ENCODE measurements around the gene LLGL2.

Gene LLGL2

DNA sequence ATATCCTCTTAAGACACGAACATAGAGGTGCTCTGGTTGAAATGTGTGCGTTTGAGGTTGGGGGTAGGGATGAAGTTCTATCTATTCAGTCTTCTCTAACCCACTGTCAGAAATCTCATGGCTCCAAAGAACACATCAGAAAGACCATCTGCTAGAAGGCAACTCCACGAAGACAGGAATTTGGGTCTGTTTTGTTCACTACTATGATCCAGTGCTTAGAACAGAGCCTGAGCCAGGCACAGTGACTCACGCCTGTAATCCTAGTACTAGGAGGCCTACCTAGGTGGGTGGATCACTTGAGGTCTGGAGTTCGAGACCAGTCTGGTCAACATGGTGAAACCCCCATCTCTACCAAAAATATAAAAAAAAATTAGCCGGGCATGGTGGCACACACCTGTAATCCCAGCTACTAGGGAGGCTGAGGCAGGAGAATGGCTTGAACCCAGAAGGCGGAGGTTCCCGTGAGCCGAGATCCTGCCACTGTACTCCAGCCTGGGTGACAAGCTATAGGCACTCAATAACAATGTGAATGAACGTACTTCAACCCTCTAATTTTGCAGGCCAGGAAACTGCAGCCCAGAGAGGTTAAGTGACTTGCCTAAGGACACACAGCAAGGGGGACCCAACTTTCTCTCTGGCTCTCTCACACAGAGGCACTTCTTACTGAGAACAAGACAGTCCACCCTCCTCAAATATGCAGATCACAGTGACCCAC, 12.4 kb upstream of the LLGL2 start:
- H3K9me3 ChIP-seq (ENCODE audit: severe bottlenecking), result no peaks in the 10 kb centered on the region
- DNase-seq, result no peak
- no peaks in the 10 kb centered on the region for H3K27me3 ChIP-seq (ENCODE audit: insufficient read depth, low read depth, severe bottlenecking)
- H3K27ac ChIP-seq, result no peak overlapping the region
- peaks cover 67% of the 10 kb centered on the region for H3K36me3 ChIP-seq
- H3K4me3 ChIP-seq (ENCODE audit: low read depth, low read length), result no peak overlapping the region
- TF ChIP-seq, protein P1, sequence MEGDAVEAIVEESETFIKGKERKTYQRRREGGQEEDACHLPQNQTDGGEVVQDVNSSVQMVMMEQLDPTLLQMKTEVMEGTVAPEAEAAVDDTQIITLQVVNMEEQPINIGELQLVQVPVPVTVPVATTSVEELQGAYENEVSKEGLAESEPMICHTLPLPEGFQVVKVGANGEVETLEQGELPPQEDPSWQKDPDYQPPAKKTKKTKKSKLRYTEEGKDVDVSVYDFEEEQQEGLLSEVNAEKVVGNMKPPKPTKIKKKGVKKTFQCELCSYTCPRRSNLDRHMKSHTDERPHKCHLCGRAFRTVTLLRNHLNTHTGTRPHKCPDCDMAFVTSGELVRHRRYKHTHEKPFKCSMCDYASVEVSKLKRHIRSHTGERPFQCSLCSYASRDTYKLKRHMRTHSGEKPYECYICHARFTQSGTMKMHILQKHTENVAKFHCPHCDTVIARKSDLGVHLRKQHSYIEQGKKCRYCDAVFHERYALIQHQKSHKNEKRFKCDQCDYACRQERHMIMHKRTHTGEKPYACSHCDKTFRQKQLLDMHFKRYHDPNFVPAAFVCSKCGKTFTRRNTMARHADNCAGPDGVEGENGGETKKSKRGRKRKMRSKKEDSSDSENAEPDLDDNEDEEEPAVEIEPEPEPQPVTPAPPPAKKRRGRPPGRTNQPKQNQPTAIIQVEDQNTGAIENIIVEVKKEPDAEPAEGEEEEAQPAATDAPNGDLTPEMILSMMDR (IDR thresholded peaks at IDR 0.05; ENCODE audit: low read depth, low read length), result no peak

DNA sequence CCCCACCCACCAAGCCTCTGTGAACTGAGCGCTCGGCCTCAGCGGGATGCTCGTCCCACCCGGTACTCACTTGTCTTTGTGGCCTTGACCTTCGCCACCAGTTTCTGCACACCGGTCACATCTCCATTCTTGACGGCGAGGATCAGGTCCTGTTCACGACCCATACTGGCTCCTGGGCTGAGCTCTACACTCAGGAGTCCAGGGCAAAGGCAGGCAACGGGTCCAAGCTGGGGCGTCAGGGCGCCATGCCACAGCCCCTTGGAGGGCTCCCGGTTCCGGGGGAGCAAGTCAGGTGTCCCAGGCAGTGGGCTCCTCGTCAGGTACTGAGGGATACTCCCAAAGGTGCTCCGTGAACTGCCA, 11.9 kb upstream of the LLGL2 start:
- Histone ChIP-seq H3K4me3 (ENCODE audit: low read depth, low read length) (no peak overlapping the region), H3K27ac (no peak overlapping the region), H3K36me3 (peaks cover 67% of the 10 kb centered on the region), H3K27me3 (ENCODE audit: insufficient read depth, low read depth, severe bottlenecking) (no peaks in the 10 kb centered on the region), H3K9me3 (ENCODE audit: severe bottlenecking) (no peaks in the 10 kb centered on the region)
- TF ChIP-seq, protein P1 (IDR thresholded peaks at IDR 0.05; ENCODE audit: low read depth, low read length), result no peak
- DNase-seq, result no peak

DNA sequence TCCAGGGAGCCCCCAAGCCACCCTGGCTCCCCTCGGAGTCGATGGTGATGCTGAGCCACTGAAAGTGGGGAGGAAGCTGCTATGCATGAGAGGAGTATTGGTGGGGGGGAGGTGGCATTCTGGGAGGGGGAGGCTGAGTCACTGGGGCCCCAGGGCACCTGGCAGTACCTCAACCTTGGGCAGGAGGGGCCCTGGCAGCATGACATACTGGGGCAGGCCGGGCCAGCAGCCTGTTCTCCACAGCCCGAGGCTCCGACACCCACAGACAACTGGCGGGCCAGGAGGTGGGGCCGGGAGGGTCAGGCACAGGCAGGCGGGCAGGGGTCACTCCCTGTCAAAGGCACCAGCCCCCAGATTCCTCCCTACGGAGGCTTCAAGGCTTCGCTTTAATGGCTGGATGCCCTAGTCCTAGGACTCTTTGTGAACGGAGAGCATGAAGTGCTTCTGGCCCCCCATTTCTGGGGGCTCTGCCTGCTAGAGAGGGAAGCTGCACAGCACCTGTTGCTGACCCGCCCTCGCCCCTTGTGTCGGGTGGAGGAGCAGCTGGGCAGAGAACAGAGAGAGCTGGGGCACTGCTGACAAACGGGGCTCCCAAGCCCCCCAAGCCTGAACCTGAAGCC, 11.1 kb upstream of the LLGL2 start:
- DNase-seq, result peak; percentile 21
- H3K27ac ChIP-seq, result peak overlapping the region; percentile 83
- TF ChIP-seq, protein P1 (IDR thresholded peaks at IDR 0.05; ENCODE audit: low read depth, low read length), result no peak
- H3K4me3 ChIP-seq (ENCODE audit: low read depth, low read length), result peak overlapping the region; percentile 84
- no peaks in the 10 kb centered on the region for H3K9me3 ChIP-seq (ENCODE audit: severe bottlenecking)
- H3K27me3 ChIP-seq (ENCODE audit: insufficient read depth, low read depth, severe bottlenecking), result no peaks in the 10 kb centered on the region
- H3K36me3 ChIP-seq, result peaks cover 67% of the 10 kb centered on the region

DNA sequence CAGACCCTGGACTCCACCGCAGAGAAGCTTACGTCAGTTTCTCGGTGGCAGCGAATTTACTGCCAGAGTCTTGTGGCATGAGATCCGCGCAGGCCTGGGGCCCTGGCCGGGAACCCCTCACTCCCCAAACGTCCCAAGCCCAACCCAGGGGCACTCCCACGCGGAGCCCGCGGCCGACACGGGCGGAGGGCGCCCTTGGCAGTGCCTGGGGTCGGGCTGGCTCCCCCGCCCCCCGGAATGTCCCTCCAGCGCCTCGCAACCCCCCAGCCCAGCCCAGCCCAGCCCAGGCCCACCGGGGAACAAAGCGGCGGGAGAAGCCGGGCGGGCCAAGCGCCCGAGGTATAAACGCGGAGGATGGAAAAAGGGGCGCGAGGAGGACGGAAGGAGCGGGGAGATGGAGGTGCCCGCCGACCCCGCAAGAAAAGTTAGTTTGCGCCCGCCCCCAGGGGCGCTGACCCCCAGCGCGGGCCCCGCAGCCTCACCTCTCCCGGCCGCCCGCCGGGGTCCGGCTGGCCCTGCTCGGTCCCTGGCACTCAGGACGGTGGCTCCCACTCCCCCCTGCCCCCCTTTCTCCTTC, 10.5 kb upstream of the LLGL2 start:
- peak; percentile 24 for DNase-seq

DNA sequence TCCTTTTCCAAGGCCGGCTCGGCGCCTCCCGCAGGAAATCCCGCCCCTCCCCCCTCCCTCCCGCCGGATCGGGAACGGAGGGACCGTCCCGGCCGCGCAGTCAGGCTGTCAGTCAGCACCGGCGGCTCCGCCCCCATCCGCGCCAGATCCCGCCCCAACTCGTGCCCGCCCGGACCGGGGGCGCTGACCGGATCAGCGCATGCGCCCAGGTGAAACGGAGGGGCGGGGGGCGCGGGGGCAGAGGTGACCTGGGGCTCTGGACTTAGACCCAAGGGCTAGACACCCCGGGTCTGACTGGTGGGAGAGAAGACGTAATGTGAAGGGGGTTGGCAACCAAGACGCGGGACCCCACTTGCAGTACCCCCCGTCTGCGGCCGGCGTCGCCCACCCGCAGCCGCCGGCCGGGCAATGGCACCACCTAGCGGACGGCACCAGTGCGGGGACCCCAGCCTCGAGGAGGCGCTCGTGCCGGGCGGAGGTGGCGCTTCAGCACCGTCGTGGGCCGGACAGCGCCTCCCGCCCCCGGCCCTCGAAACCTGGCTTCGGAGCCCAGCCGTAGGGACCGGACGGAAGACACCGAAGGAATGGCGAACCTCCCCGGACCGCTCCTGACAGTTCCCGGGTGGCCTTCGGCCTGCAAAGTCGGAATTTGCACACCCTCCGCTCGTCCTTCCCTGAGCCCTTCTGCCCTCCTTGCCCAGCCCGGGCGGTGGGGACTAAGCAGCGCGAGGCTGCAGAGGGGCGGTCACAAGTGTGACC, 9.8 kb upstream of the LLGL2 start, which contains the start of gene CASKIN2:
Gene CASKIN2, minus strand, starts transcription at position 42 of the 759 bp plus-strand sequence. CDS start 1,733 bp downstream, outside the sequence.
- TF ChIP-seq, protein P1 (IDR thresholded peaks at IDR 0.05; ENCODE audit: low read depth, low read length), result peak; percentile 100
- Histone ChIP-seq H3K27me3 (ENCODE audit: insufficient read depth, low read depth, severe bottlenecking) (no peaks in the 10 kb centered on the region), H3K36me3 (peaks cover 62% of the 10 kb centered on the region), H3K27ac (peak within 1 kb of the TSS; percentile 83), H3K4me3 (ENCODE audit: low read depth, low read length) (peak within 1 kb of the TSS; percentile 84), H3K9me3 (ENCODE audit: severe bottlenecking) (no peaks in the 10 kb centered on the region)
- DNase-seq, result peak; percentile 99

More for the DNA sequence above, 10.5 kb upstream of the LLGL2 start:
- Histone ChIP-seq H3K27ac (peak overlapping the region; percentile 83), H3K27me3 (ENCODE audit: insufficient read depth, low read depth, severe bottlenecking) (no peaks in the 10 kb centered on the region), H3K36me3 (peaks cover 67% of the 10 kb centered on the region), H3K4me3 (ENCODE audit: low read depth, low read length) (peak overlapping the region; percentile 84), H3K9me3 (ENCODE audit: severe bottlenecking) (no peaks in the 10 kb centered on the region)
- TF ChIP-seq, protein P1 (IDR thresholded peaks at IDR 0.05; ENCODE audit: low read depth, low read length), result no peak
